ENCODE data around the gene TROAP.

The TROAP gene

GRCh38 chr12:49342914-49343731 lies 20.1 kb downstream of the TROAP start:
- Histone ChIP-seq H3K4me3 (ENCODE audit: low read length) (no peak overlapping the region; the same call in 1 of the 2 replicates), H3K27ac (ENCODE audit: low read length) (no peak overlapping the region), H3K9me3 (ENCODE audit: control insufficient read depth, insufficient read depth, low read length) (no peaks in the 10 kb centered on the region), H3K27me3 (ENCODE audit: control insufficient read depth, insufficient read depth, low read length) (peaks cover 89% of the 10 kb centered on the region), H3K36me3 (ENCODE audit: control insufficient read depth, insufficient read depth, low read length) (no peaks in the 10 kb centered on the region), H3K4me1 (ENCODE audit: control insufficient read depth, insufficient read depth, low read length) (peaks cover 12% of the 10 kb centered on the region)
- DNase-seq (ENCODE audit: low read depth, low spot score): no peak
- WGBS (ENCODE audit: insufficient coverage, insufficient read length): no CpG with 5 or more reads among the region's 33 CpGs

GRCh38 chr12:49344486-49345050 lies 21.5 kb downstream of the TROAP start:
- H3K36me3 ChIP-seq (ENCODE audit: control insufficient read depth, insufficient read depth, low read length): no peaks in the 10 kb centered on the region
- no peaks in the 10 kb centered on the region for H3K9me3 ChIP-seq (ENCODE audit: control insufficient read depth, insufficient read depth, low read length)
- WGBS (ENCODE audit: insufficient coverage, insufficient read length): no CpG with 5 or more reads among the region's 15 CpGs
- H3K4me1 ChIP-seq (ENCODE audit: control insufficient read depth, insufficient read depth, low read length): peaks cover 9% of the 10 kb centered on the region
- no peak overlapping the region for H3K27ac ChIP-seq (ENCODE audit: low read length)
- DNase-seq (ENCODE audit: low read depth, low spot score): no peak
- H3K4me3 ChIP-seq (ENCODE audit: low read length): no peak overlapping the region
- H3K27me3 ChIP-seq (ENCODE audit: control insufficient read depth, insufficient read depth, low read length): peaks cover 88% of the 10 kb centered on the region

GRCh38 chr12:49345051-49345824 lies 22.2 kb downstream of the TROAP start:
- no peak for DNase-seq (ENCODE audit: low read depth, low spot score)
- no peaks in the 10 kb centered on the region for H3K36me3 ChIP-seq (ENCODE audit: control insufficient read depth, insufficient read depth, low read length)
- H3K9me3 ChIP-seq (ENCODE audit: control insufficient read depth, insufficient read depth, low read length): no peaks in the 10 kb centered on the region
- peaks cover 82% of the 10 kb centered on the region for H3K27me3 ChIP-seq (ENCODE audit: control insufficient read depth, insufficient read depth, low read length)
- WGBS (ENCODE audit: insufficient coverage, insufficient read length): no CpG with 5 or more reads among the region's 70 CpGs
- H3K4me3 ChIP-seq (ENCODE audit: low read length): no peak overlapping the region; the same call in 1 of the 2 replicates
- H3K27ac ChIP-seq (ENCODE audit: low read length): no peak overlapping the region
- H3K4me1 ChIP-seq (ENCODE audit: control insufficient read depth, insufficient read depth, low read length): peaks cover 9% of the 10 kb centered on the region

- Histone ChIP-seq H3K27ac (ENCODE audit: low read length) (no peak overlapping the region), H3K4me1 (ENCODE audit: control insufficient read depth, insufficient read depth, low read length) (peaks cover 9% of the 10 kb centered on the region), H3K27me3 (ENCODE audit: control insufficient read depth, insufficient read depth, low read length) (peaks cover 74% of the 10 kb centered on the region), H3K4me3 (ENCODE audit: low read length) (peak overlapping the region; percentile 21; the same call in 1 of the 2 replicates), H3K36me3 (ENCODE audit: control insufficient read depth, insufficient read depth, low read length) (no peaks in the 10 kb centered on the region), H3K9me3 (ENCODE audit: control insufficient read depth, insufficient read depth, low read length) (no peaks in the 10 kb centered on the region)
- no CpG with 5 or more reads among the region's 61 CpGs for WGBS (ENCODE audit: insufficient coverage, insufficient read length)
- DNase-seq (ENCODE audit: low read depth, low spot score): no peak
Measured at GRCh38 chr12:49345825-49346658, 23.0 kb downstream of the TROAP start.

- Histone ChIP-seq H3K9me3 (ENCODE audit: control insufficient read depth, insufficient read depth, low read length) (no peaks in the 10 kb centered on the region), H3K4me1 (ENCODE audit: control insufficient read depth, insufficient read depth, low read length) (peaks cover 7% of the 10 kb centered on the region), H3K27me3 (ENCODE audit: control insufficient read depth, insufficient read depth, low read length) (peaks cover 66% of the 10 kb centered on the region), H3K27ac (ENCODE audit: low read length) (no peak within 1 kb of the TSS), H3K36me3 (ENCODE audit: control insufficient read depth, insufficient read depth, low read length) (no peaks in the 10 kb centered on the region), H3K4me3 (ENCODE audit: low read length) (peak within 1 kb of the TSS; percentile 21; the same call in 1 of the 2 replicates)
- no CpG with 5 or more reads among the region's 47 CpGs for whole genome bisulfite sequencing (ENCODE audit: insufficient coverage, insufficient read length)
- DNase-seq (ENCODE audit: low read depth, low spot score): no peak
Measured at GRCh38 chr12:49346659-49347310, 23.7 kb downstream of the TROAP start, which contains the start of gene DNAJC22. Gene DNAJC22, plus strand, starts transcription at chr12:49346888. Its CDS starts 1,985 bp downstream, at chr12:49348873.

GRCh38 chr12:49347311-49348193 lies 24.5 kb downstream of the TROAP start:
- peaks cover 66% of the 10 kb centered on the region for H3K27me3 ChIP-seq (ENCODE audit: control insufficient read depth, insufficient read depth, low read length)
- H3K27ac ChIP-seq (ENCODE audit: low read length): no peak overlapping the region
- WGBS (ENCODE audit: insufficient coverage, insufficient read length): no CpG with 5 or more reads among the region's 37 CpGs

GRCh38 chr12:49348781-49349180 lies 25.7 kb downstream of the TROAP start:
- WGBS (ENCODE audit: insufficient coverage, insufficient read length): no CpG with 5 or more reads among the region's 5 CpGs
- Histone ChIP-seq H3K27me3 (ENCODE audit: control insufficient read depth, insufficient read depth, low read length) (peaks cover 54% of the 10 kb centered on the region), H3K36me3 (ENCODE audit: control insufficient read depth, insufficient read depth, low read length) (no peaks in the 10 kb centered on the region), H3K9me3 (ENCODE audit: control insufficient read depth, insufficient read depth, low read length) (no peaks in the 10 kb centered on the region), H3K27ac (ENCODE audit: low read length) (no peak overlapping the region), H3K4me1 (ENCODE audit: control insufficient read depth, insufficient read depth, low read length) (0 out of 2 replicates have a peak, but pooled peaks cover 3% of the 10 kb centered on the region), H3K4me3 (ENCODE audit: low read length) (no peak overlapping the region)
- DNase-seq (ENCODE audit: low read depth, low spot score): no peak

More at GRCh38 chr12:49347311-49348193, 24.5 kb downstream of the TROAP start:
- no peaks in the 10 kb centered on the region for H3K36me3 ChIP-seq (ENCODE audit: control insufficient read depth, insufficient read depth, low read length)
- H3K4me1 ChIP-seq (ENCODE audit: control insufficient read depth, insufficient read depth, low read length): peaks cover 7% of the 10 kb centered on the region
- peak overlapping the region; percentile 10; the same call in 1 of the 2 replicates for H3K4me3 ChIP-seq (ENCODE audit: low read length)
- no peaks in the 10 kb centered on the region for H3K9me3 ChIP-seq (ENCODE audit: control insufficient read depth, insufficient read depth, low read length)
- no peak for DNase-seq (ENCODE audit: low read depth, low spot score)

- H3K4me3 ChIP-seq (ENCODE audit: low read length): no peak overlapping the region
- 0 out of 2 replicates have a peak, but pooled peaks cover 3% of the 10 kb centered on the region for H3K4me1 ChIP-seq (ENCODE audit: control insufficient read depth, insufficient read depth, low read length)
- no peaks in the 10 kb centered on the region for H3K36me3 ChIP-seq (ENCODE audit: control insufficient read depth, insufficient read depth, low read length)
- no peaks in the 10 kb centered on the region for H3K9me3 ChIP-seq (ENCODE audit: control insufficient read depth, insufficient read depth, low read length)
- no peak for DNase-seq (ENCODE audit: low read depth, low spot score)
- H3K27ac ChIP-seq (ENCODE audit: low read length): no peak overlapping the region
- WGBS (ENCODE audit: insufficient coverage, insufficient read length): no CpG with 5 or more reads among the region's 11 CpGs
- peaks cover 50% of the 10 kb centered on the region for H3K27me3 ChIP-seq (ENCODE audit: control insufficient read depth, insufficient read depth, low read length)
Measured at GRCh38 chr12:49349266-49349665, 26.2 kb downstream of the TROAP start.

- Histone ChIP-seq H3K4me3 (ENCODE audit: low read length) (no peak overlapping the region), H3K27ac (ENCODE audit: low read length) (no peak overlapping the region), H3K9me3 (ENCODE audit: control insufficient read depth, insufficient read depth, low read length) (no peaks in the 10 kb centered on the region), H3K4me1 (ENCODE audit: control insufficient read depth, insufficient read depth, low read length) (no peaks in the 10 kb centered on the region), H3K36me3 (ENCODE audit: control insufficient read depth, insufficient read depth, low read length) (no peaks in the 10 kb centered on the region), H3K27me3 (ENCODE audit: control insufficient read depth, insufficient read depth, low read length) (peaks cover 20% of the 10 kb centered on the region)
- no peak for DNase-seq (ENCODE audit: low read depth, low spot score)
- no CpG with 5 or more reads among the region's 2 CpGs for WGBS (ENCODE audit: insufficient coverage, insufficient read length)
Measured at GRCh38 chr12:49352351-49352750, 29.3 kb downstream of the TROAP start.
